PC-3 (cell line): ENCODE data around the gene ACER3. TPM values are rescaled to one million over a fixed set of nuclear protein-coding genes. Genes with fewer than 3 reads are reported as not detected.

ENCODE experiments used
- ATAC-seq: fragments of 200-7000 bp; cut with Tn5 transposase; 2 replicates; pipeline ENCODE4 v1.9.1; 2020; ENCODE audit warnings: mild to moderate bottlenecking, moderate library complexity
- BruUV-seq: library from RNA; stranded (reverse); fragments of 400-500 nt; replicated peaks from 2 replicates; lab custom pipeline; 2021; lab: Mats Ljungman, UMichigan
- CTCF ChIA-PET: fragments of 300-600 bp; sonication (Branson Sonifier 250); formaldehyde crosslinking; loops from one replicate; lab custom pipeline; 2022; ENCODE audit warnings: antibody characterized with exemption; lab: Charles Lee
- POLR2A ChIA-PET: fragments of 300-600 bp; sonication (Branson Sonifier 250); formaldehyde crosslinking; loops from one replicate; lab custom pipeline; 2022; ENCODE audit warnings: antibody characterized with exemption; ENCODE audit not compliant: unreplicated experiment; lab: Charles Lee
- DNase-seq: peaks from one replicate; pipeline ENCODE4 v3.0.0-alpha.2; 2015
- H2AFZ ChIP-seq: fragments of 300-600 bp; sonication (generic); 2 replicates; pipeline ENCODE4 v1.6.0; 2016; ENCODE audit warnings: antibody characterized with exemption, low read length
- H3F3A ChIP-seq: fragments of 300-600 bp; sonication (generic); one replicate; pipeline ENCODE4 v1.6.0; 2017; ENCODE audit warnings: antibody characterized with exemption, low read length, control low read depth, mild to moderate bottlenecking; ENCODE audit not compliant: unreplicated experiment
- H3K27ac ChIP-seq: fragments of 300-600 bp; sonication (generic); 2 replicates; pipeline ENCODE4 v1.5.1; 2016; ENCODE audit warnings: mild to moderate bottlenecking, low read length
- H3K27me3 ChIP-seq: fragments of 300-600 bp; sonication (generic); 2 replicates; pipeline ENCODE4 v1.6.1; 2016; ENCODE audit warnings: low read length, mixed read lengths
- H3K36me3 ChIP-seq: fragments of 300-600 bp; sonication (generic); 2 replicates; pipeline ENCODE4 v1.6.1; 2016; ENCODE audit warnings: low read depth, mixed run types, low read length, mixed read lengths
- H3K4me1 ChIP-seq: fragments of 300-600 bp; sonication (generic); 2 replicates; pipeline ENCODE4 v1.5.1; 2016; ENCODE audit warnings: low read length; ENCODE audit not compliant: insufficient read depth
- H3K4me2 ChIP-seq: fragments of 300-600 bp; sonication (generic); 2 replicates; pipeline ENCODE4 v1.6.0; 2016; ENCODE audit warnings: low read length
- H3K4me3 ChIP-seq: fragments of 300-600 bp; sonication (generic); 2 replicates; pipeline ENCODE4 v1.5.1; 2016; ENCODE audit warnings: mild to moderate bottlenecking, low read length, mixed read lengths
- H3K79me2 ChIP-seq: fragments of 300-600 bp; sonication (generic); 2 replicates; pipeline ENCODE4 v1.6.1; 2017; ENCODE audit warnings: low read length, mixed read lengths
- H3K9ac ChIP-seq: fragments of 300-600 bp; sonication (generic); 2 replicates; pipeline ENCODE4 v1.6.0; 2016; ENCODE audit warnings: mild to moderate bottlenecking, low read length
- H3K9me2 ChIP-seq: fragments of 300-600 bp; sonication (generic); replicated peaks from 2 replicates; pipeline ENCODE4 v1.6.1; 2016; ENCODE audit warnings: mixed run types, low read length, mixed read lengths
- H3K9me3 ChIP-seq: fragments of 300-600 bp; sonication (generic); 2 replicates; pipeline ENCODE4 v1.6.1; 2016; ENCODE audit warnings: low read length, mixed read lengths
- H4K20me1 ChIP-seq: fragments of 300-600 bp; sonication (generic); 2 replicates; pipeline ENCODE4 v1.6.1; 2016; ENCODE audit warnings: low read length, mixed read lengths
- CTCF ChIP-seq: fragments of 300-600 bp; sonication (generic); conservative IDR thresholded peaks from 2 replicates; pipeline ENCODE4 v1.5.1; 2017; ENCODE audit warnings: antibody characterized with exemption, low read depth, mild to moderate bottlenecking, low read length
- EZH2 ChIP-seq: fragments of 300-600 bp; sonication (generic); IDR thresholded peaks from one replicate; pipeline ENCODE4 v1.6.1; 2017; ENCODE audit warnings: antibody characterized with exemption, mild to moderate bottlenecking, low read length; ENCODE audit not compliant: unreplicated experiment
- EZH2phosphoT487 ChIP-seq: fragments of 300-600 bp; sonication (generic); IDR thresholded peaks from 2 replicates; pipeline ENCODE4 v1.6.1; 2018; ENCODE audit warnings: mild to moderate bottlenecking, antibody characterized with exemption, low read length, borderline replicate concordance
- intact Hi-C: fragments of 100-400 bp; cut with micrococcal nuclease; formaldehyde crosslinking; loops from 2 replicates; pipeline ENCODE4 v1.9.0; 2023
- total RNA-seq: library from RNA; depleted of rRNA; stranded (reverse); fragments of >200 nt; gene quantifications from 2 replicates; pipeline ENCODE4 v1.2.3, GENCODE V29; 2014

Gene ACER3
- total RNA-seq, 1 experiment from 2014 or later: 17.3 TPM

DNA sequence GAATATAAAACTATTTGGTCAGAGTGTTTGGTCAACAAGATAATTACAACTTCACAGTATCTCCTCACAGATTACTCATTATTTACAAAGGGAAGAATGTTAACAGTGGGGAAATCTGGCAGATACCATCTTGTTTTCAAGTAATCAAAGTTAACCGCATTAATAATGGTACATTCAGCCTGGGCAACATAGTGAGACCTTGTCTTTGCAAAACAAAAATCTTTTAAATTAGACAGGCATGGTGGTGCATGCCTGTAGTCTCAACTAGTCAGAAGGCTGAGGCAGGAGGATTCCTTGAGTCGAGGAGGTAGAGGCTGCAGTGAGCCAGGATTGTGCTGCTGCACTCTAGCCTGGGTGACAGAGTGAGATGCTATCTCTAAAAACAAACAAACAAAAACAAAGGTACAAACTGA is 78.5 kb downstream of the ACER3 start:
- DNase-seq (peak; percentile 89), ATAC-seq (peak; percentile 94)
- ChIA-PET CTCF (no interaction called here), POLR2A (no interaction called here)
- Histone ChIP-seq H3K9ac (no peak overlapping the region), H3K27ac (peak overlapping the region; percentile 39), H3K36me3 (peaks cover 18% of the 10 kb centered on the region; the same call in 1 of the 2 replicates), H4K20me1 (no peaks in the 10 kb centered on the region), H2AFZ (no peak overlapping the region), H3K27me3 (no peaks in the 10 kb centered on the region), H3K79me2 (peaks cover 4% of the 10 kb centered on the region; the same call in 1 of the 2 replicates), H3K4me3 (no peak overlapping the region), H3K4me2 (no peak overlapping the region), H3K9me2 (no peaks in the 10 kb centered on the region), H3F3A (no peaks in the 10 kb centered on the region), H3K4me1 (peaks cover 20% of the 10 kb centered on the region), H3K9me3 (peaks cover 13% of the 10 kb centered on the region)
- intact Hi-C loops: loop anchor here (2.0 to 5.0 kb wide), 2 partner anchors 16 to 98 kb away; no protein-coding TSS in a partner anchor
- TF ChIP-seq EZH2: no peak
- TF ChIP-seq EZH2phosphoT487: no peak
- no peak for TF ChIP-seq CTCF
- BruUV-seq: no TSS peak

DNA sequence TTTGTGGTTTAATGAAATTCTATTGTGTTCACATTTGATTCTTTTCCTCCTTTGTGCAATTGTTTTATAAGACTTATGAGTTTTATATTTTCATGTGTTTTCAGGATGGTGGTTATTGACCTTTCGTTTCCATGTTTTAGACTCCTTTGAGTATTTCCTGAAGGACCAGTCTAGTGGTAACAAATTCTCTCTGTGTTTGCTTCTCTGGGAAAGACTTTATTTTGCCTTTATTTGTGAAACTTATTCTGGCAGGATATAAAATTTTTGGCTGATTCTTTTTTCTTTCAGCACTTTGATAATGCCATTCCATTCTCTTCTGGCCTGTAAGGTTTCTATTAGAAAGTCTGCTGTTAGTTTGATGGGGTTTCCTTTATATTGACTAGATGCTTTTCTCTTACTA is 83.5 kb downstream of the ACER3 start:
- Histone ChIP-seq H3K4me2 (no peak overlapping the region), H2AFZ (no peak overlapping the region), H4K20me1 (no peaks in the 10 kb centered on the region), H3K27ac (no peak overlapping the region), H3K4me3 (no peak overlapping the region), H3F3A (no peaks in the 10 kb centered on the region), H3K27me3 (no peaks in the 10 kb centered on the region), H3K9me3 (0 out of 2 replicates have a peak, but pooled peaks cover 5% of the 10 kb centered on the region), H3K4me1 (peaks cover 5% of the 10 kb centered on the region), H3K9ac (no peak overlapping the region), H3K9me2 (no peaks in the 10 kb centered on the region), H3K79me2 (peaks cover 8% of the 10 kb centered on the region; the same call in 1 of the 2 replicates), H3K36me3 (peaks cover 11% of the 10 kb centered on the region; the same call in 1 of the 2 replicates)
- DNase-seq: no peak
- no peak for ATAC-seq
- no TSS peak for BruUV-seq
- TF ChIP-seq EZH2 (no peak), EZH2phosphoT487 (no peak), CTCF (no peak)
- intact Hi-C loops: no loop called here
- POLR2A ChIA-PET: interaction anchor here (0.7 kb wide), 1 partner anchor 9 kb away, joined by 3 read pairs; no protein-coding TSS in a partner anchor
- CTCF ChIA-PET: no interaction called here

GRCh38 chr11:76946223-76946622 is 85.5 kb downstream of the ACER3 start:
- peaks cover 8% of the 10 kb centered on the region; the same call in 1 of the 2 replicates for H3K79me2 ChIP-seq
- ChIA-PET POLR2A (no interaction called here), CTCF (no interaction called here)
- H3F3A ChIP-seq: no peaks in the 10 kb centered on the region
- no peak overlapping the region for H3K4me3 ChIP-seq
- H3K9ac ChIP-seq: no peak overlapping the region
- H3K4me2 ChIP-seq: no peak overlapping the region
- BruUV-seq: no TSS peak
- no peaks in the 10 kb centered on the region for H3K4me1 ChIP-seq
- no peaks in the 10 kb centered on the region for H3K27me3 ChIP-seq
- 0 out of 2 replicates have a peak, but pooled peaks cover 5% of the 10 kb centered on the region for H3K9me3 ChIP-seq
- H3K36me3 ChIP-seq: peaks cover 11% of the 10 kb centered on the region; the same call in 1 of the 2 replicates
- no peak for ATAC-seq
- no peaks in the 10 kb centered on the region for H4K20me1 ChIP-seq
- intact Hi-C loops: no loop called here
- no peak overlapping the region for H3K27ac ChIP-seq
- DNase-seq: no peak
- H2AFZ ChIP-seq: no peak overlapping the region
- TF ChIP-seq EZH2 (no peak), EZH2phosphoT487 (no peak), CTCF (no peak)
- H3K9me2 ChIP-seq: no peaks in the 10 kb centered on the region
